Parathyroid adenoma (tissue), 2 donors: ENCODE results near the gene VWC2L.

ENCODE experiments used
- H2AFZ ChIP-seq: fragments of 300-600 bp; sonication (generic); one replicate; pipeline ENCODE4 v1.7.0; 2017; ENCODE audit warnings: antibody characterized with exemption, mild to moderate bottlenecking
- H3K27ac ChIP-seq: fragments of 300-600 bp; sonication (generic); one replicate; pipeline ENCODE4 v1.7.0; 2017
- H3K27me3 ChIP-seq: fragments of 300-600 bp; sonication (generic); one replicate; pipeline ENCODE4 v1.7.0; 2017; ENCODE audit warnings: low read length; ENCODE audit not compliant: control insufficient read depth, insufficient read depth
- H3K36me3 ChIP-seq: fragments of 300-600 bp; sonication (generic); one replicate; pipeline ENCODE4 v1.7.0; 2017; ENCODE audit warnings: low read length; ENCODE audit not compliant: control insufficient read depth, insufficient read depth
- H3K4me1 ChIP-seq: fragments of 300-600 bp; sonication (generic); one replicate; pipeline ENCODE4 v1.7.0; 2017; ENCODE audit warnings: control low read depth
- H3K4me2 ChIP-seq: fragments of 300-600 bp; sonication (generic); one replicate; pipeline ENCODE4 v1.7.0; 2017; ENCODE audit warnings: low read length
- H3K4me3 ChIP-seq: fragments of 300-600 bp; sonication (generic); one replicate; pipeline ENCODE4 v1.7.0; 2017; ENCODE audit warnings: low read depth, low read length
- H3K79me2 ChIP-seq: fragments of 300-600 bp; sonication (generic); one replicate; pipeline ENCODE4 v1.7.0; 2017; ENCODE audit warnings: control low read depth
- H3K9ac ChIP-seq: fragments of 300-600 bp; sonication (generic); one replicate; pipeline ENCODE4 v1.7.0; 2017; ENCODE audit warnings: mild to moderate bottlenecking
- H3K9me3 ChIP-seq: fragments of 300-600 bp; sonication (generic); one replicate; pipeline ENCODE4 v1.7.0; 2017; ENCODE audit warnings: low read length; ENCODE audit not compliant: control insufficient read depth
- TF ChIP-seq, protein P1 (sequence below): fragments of 300-600 bp; sonication (generic); IDR thresholded peaks from one replicate; pipeline ENCODE4 v1.7.0; 2017; ENCODE audit warnings: antibody characterized with exemption, mild to moderate bottlenecking
- donor health status: primary hyperparathyroidism.

VWC2L gene

GRCh38 chr2:214566457-214566856 is 155.6 kb downstream of the VWC2L start:
- no peak overlapping the region for H3K4me2 ChIP-seq
- H3K9me3 ChIP-seq: no peaks in the 10 kb centered on the region
- no peaks in the 10 kb centered on the region for H3K36me3 ChIP-seq
- H3K79me2 ChIP-seq: no peaks in the 10 kb centered on the region
- H3K4me1 ChIP-seq: no peaks in the 10 kb centered on the region
- no peak overlapping the region for H2AFZ ChIP-seq
- H3K27ac ChIP-seq: no peak overlapping the region
- no peak overlapping the region for H3K4me3 ChIP-seq
- H3K27me3 ChIP-seq: no peaks in the 10 kb centered on the region
- TF ChIP-seq, protein P1, sequence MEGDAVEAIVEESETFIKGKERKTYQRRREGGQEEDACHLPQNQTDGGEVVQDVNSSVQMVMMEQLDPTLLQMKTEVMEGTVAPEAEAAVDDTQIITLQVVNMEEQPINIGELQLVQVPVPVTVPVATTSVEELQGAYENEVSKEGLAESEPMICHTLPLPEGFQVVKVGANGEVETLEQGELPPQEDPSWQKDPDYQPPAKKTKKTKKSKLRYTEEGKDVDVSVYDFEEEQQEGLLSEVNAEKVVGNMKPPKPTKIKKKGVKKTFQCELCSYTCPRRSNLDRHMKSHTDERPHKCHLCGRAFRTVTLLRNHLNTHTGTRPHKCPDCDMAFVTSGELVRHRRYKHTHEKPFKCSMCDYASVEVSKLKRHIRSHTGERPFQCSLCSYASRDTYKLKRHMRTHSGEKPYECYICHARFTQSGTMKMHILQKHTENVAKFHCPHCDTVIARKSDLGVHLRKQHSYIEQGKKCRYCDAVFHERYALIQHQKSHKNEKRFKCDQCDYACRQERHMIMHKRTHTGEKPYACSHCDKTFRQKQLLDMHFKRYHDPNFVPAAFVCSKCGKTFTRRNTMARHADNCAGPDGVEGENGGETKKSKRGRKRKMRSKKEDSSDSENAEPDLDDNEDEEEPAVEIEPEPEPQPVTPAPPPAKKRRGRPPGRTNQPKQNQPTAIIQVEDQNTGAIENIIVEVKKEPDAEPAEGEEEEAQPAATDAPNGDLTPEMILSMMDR: no peak
- H3K9ac ChIP-seq: no peak overlapping the region

DNA sequence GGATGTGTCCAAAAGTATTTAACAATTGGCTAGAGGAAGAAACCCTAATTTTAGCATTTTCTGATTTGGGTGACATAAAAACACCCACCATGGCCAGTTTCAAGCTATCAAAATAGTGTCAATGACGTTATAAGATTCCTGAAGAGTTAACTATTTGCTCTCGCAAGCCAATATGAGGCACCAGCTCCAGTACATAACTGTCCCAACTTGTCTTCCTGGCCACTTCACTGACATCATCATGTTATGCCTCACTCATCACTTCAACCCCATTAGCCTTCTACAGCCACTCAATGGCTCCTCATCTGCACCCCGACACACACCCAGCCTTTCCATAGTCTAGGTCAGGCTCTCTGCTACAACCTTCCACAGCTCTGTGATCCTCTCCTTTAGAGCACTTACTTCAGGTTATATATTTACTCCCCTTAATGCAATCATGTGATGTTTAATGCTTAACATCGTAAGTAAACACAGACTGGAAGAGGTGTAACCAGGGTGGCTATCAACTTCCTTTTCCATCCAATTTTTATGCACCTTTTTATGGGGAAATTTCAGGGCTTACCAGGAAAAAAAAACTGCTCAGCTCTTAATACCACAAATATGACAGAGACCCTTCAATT is 158.7 kb downstream of the VWC2L start:
- no peak overlapping the region for H3K9ac ChIP-seq
- H3K9me3 ChIP-seq: no peaks in the 10 kb centered on the region
- no peaks in the 10 kb centered on the region for H3K27me3 ChIP-seq
- TF ChIP-seq, protein P1: no peak
- no peaks in the 10 kb centered on the region for H3K79me2 ChIP-seq
- H3K36me3 ChIP-seq: no peaks in the 10 kb centered on the region
- no peak overlapping the region for H3K27ac ChIP-seq
- H3K4me2 ChIP-seq: no peak overlapping the region
- no peak overlapping the region for H2AFZ ChIP-seq
- H3K4me3 ChIP-seq: no peak overlapping the region
- H3K4me1 ChIP-seq: peaks cover 2% of the 10 kb centered on the region

GRCh38 chr2:214574084-214574781 is 163.4 kb downstream of the VWC2L start:
- H3K9me3 ChIP-seq: no peaks in the 10 kb centered on the region
- H3K27ac ChIP-seq: no peak overlapping the region
- H2AFZ ChIP-seq: peak overlapping the region; percentile 16
- no peak overlapping the region for H3K4me3 ChIP-seq
- H3K27me3 ChIP-seq: no peaks in the 10 kb centered on the region
- TF ChIP-seq, protein P1: no peak
- no peaks in the 10 kb centered on the region for H3K79me2 ChIP-seq
- no peaks in the 10 kb centered on the region for H3K36me3 ChIP-seq
- no peak overlapping the region for H3K4me2 ChIP-seq
- no peak overlapping the region for H3K9ac ChIP-seq
- H3K4me1 ChIP-seq: peaks cover 6% of the 10 kb centered on the region

DNA sequence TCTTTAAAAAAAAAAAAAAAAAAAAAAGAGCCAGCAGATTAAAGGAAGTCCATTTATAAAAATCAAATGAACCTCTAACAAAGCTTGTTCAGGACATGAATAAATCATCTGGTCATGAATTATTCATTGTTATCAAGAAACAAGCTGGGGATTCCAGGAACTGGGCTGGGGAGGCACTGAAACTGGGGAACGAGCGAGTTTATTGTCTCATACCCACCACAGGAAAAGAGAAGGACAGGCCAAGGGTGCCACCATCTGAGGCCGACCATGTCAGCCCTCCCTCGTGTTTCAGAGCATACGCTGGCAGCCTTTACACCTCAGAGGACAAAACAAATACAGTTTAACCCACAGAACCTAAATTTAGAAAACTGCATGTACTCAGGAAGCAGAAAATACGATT is 164.2 kb downstream of the VWC2L start:
- Histone ChIP-seq H3K9ac (no peak overlapping the region), H3K27ac (no peak overlapping the region), H3K4me2 (no peak overlapping the region), H2AFZ (peak overlapping the region; percentile 67), H3K79me2 (no peaks in the 10 kb centered on the region), H3K36me3 (no peaks in the 10 kb centered on the region), H3K27me3 (no peaks in the 10 kb centered on the region), H3K4me3 (no peak overlapping the region), H3K4me1 (peaks cover 6% of the 10 kb centered on the region), H3K9me3 (no peaks in the 10 kb centered on the region)
- TF ChIP-seq, protein P1: no peak

DNA sequence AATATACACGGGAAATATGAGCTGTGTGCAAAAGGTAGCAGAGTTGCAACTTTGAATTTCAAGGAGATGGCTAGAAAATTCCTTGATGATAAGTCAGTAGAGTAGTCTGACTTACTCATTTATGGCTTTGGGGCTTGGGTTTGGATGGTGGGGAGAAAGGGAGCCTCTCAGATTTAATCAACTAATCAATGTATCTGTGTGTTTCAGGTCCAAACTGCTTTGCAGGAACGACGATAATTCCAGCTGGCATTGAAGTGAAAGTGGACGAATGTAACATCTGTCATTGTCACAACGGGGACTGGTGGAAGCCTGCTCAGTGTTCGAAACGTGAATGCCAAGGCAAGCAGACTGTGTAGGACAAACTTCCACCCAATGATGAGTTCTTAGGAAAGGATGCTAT is 164.6 kb downstream of the VWC2L start:
- H3K79me2 ChIP-seq: no peaks in the 10 kb centered on the region

More for the DNA sequence above, 164.6 kb downstream of the VWC2L start:
- Histone ChIP-seq H3K4me3 (no peak overlapping the region), H2AFZ (peak overlapping the region; percentile 67), H3K9ac (no peak overlapping the region), H3K27me3 (no peaks in the 10 kb centered on the region), H3K27ac (no peak overlapping the region), H3K4me2 (no peak overlapping the region), H3K36me3 (no peaks in the 10 kb centered on the region), H3K9me3 (no peaks in the 10 kb centered on the region), H3K4me1 (peaks cover 6% of the 10 kb centered on the region)
- TF ChIP-seq, protein P1: no peak
